ENCODE results near the gene GNPDA2. TPM values are rescaled to one million over a fixed set of nuclear protein-coding genes. Genes with fewer than 3 reads are reported as not detected.
A peak's percentile ranks its signal among the peaks of the same experiment; 100 is the strongest.
"Not testable (repeated sequence)": the region's sequence is repeated elsewhere in the genome, so short reads cannot be mapped to it uniquely, and the experiment has no call there.

The GNPDA2 gene
- total and polyA plus RNA-seq, 4 donors: 8.6 to 28.9 (median 12.1) TPM

DNA sequence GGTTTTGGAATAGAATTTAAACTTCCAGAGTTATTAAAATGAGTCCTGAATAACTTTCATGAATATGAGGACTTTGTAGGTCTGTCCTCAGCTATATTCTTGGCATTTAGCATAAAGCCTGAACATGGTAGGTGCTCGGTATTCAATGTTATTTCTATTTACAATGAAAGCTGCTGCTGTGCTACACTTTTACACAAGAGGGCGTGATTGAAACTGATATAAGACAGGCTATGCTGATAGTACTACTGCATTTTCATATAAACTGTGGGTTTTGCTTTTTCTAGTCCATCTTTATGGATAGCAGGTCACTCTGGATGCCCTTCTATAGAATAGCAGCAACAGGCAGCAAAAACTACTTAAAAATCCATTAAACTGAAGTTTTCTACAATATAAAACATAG, 12.3 kb upstream of the GNPDA2 start:
- no peak overlapping the region for H3K4me3 ChIP-seq
- H3K36me3 ChIP-seq (ENCODE audit: control insufficient read depth in 4 of 4, insufficient read depth in 4 of 4, low read length in 4 of 4): no peaks in the 10 kb centered on the region
- H3K4me1 ChIP-seq (ENCODE audit: control insufficient read depth in 5 of 5, insufficient read depth in 5 of 5, low read length in 5 of 5): no peaks in the 10 kb centered on the region
- peaks cover 0 to 6% (median 0%) of the 10 kb centered on the region in 3 donors for H3K27me3 ChIP-seq (ENCODE audit: control insufficient read depth in 3 of 3, insufficient read depth in 3 of 3, low read length in 2 of 3)
- DNase-seq: peak in 1 of 3 donors; percentile 25
- no peak for ATAC-seq (ENCODE audit: insufficient read depth, low FRiP score)
- WGBS, 2 donors: 59 to 73% methylated on average over 2 of the region's 2 CpGs
- H3K9me3 ChIP-seq (ENCODE audit: control insufficient read depth in 4 of 4, insufficient read depth in 3 of 4, low read length in 3 of 4): no peaks in the 10 kb centered on the region
- H3K27ac ChIP-seq (ENCODE audit: low read depth in 1 of 2, low read length in 1 of 2): no peak overlapping the region
- TF ChIP-seq CTCF (IDR thresholded peaks at IDR 0.05; ENCODE audit: control extremely low read depth, extremely low read depth): no peak
- H3K9ac ChIP-seq (ENCODE audit: insufficient read depth in 1 of 2, low read length in 2 of 2): no peak overlapping the region

GRCh38 chr4:44736900-44737299, 10.5 kb upstream of the GNPDA2 start:
- WGBS, 2 donors: 42 to 82% methylated on average over 2 of the region's 2 CpGs
- no peak for TF ChIP-seq CTCF (IDR thresholded peaks at IDR 0.05; ENCODE audit: control extremely low read depth, extremely low read depth)
- no peaks in the 10 kb centered on the region for H3K36me3 ChIP-seq (ENCODE audit: control insufficient read depth in 4 of 4, insufficient read depth in 4 of 4, low read length in 4 of 4)
- peaks cover 0 to 6% (median 2%) of the 10 kb centered on the region in 3 donors for H3K27me3 ChIP-seq (ENCODE audit: control insufficient read depth in 3 of 3, insufficient read depth in 3 of 3, low read length in 2 of 3)
- no peaks in the 10 kb centered on the region for H3K9me3 ChIP-seq (ENCODE audit: control insufficient read depth in 4 of 4, insufficient read depth in 3 of 4, low read length in 3 of 4)
- no peak overlapping the region for H3K9ac ChIP-seq (ENCODE audit: insufficient read depth in 1 of 2, low read length in 2 of 2)
- DNase-seq: no peak
- H3K4me1 ChIP-seq (ENCODE audit: control insufficient read depth in 5 of 5, insufficient read depth in 5 of 5, low read length in 5 of 5): no peaks in the 10 kb centered on the region
- H3K4me3 ChIP-seq: no peak overlapping the region
- ATAC-seq (ENCODE audit: insufficient read depth, low FRiP score): no peak
- H3K27ac ChIP-seq (ENCODE audit: low read depth in 1 of 2, low read length in 1 of 2): no peak overlapping the region

DNA sequence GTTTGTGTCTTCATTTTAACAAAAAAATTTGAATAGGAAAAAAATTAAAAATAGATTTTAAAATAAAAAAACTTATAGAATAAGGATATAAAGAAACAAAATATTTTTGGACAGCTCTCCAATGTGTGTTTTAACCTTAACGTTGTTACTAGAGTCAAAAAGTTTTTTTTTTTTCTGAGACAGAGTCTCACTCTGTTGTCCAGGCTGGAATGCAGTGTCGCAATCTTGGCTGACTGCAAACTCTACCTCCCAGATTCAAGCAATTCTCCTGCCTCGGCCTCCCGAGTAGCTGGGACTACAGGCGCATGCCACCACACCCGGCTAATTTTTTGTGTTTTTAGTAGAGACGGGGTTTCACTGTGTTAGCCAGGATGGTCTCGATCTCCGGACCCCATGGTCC, 2.3 kb upstream of the GNPDA2 start:
- DNase-seq; H3K4me3 ChIP-seq; H3K36me3 ChIP-seq (ENCODE audit: control insufficient read depth in 4 of 4, insufficient read depth in 4 of 4, low read length in 4 of 4); H3K27ac ChIP-seq (ENCODE audit: low read depth in 1 of 2, low read length in 1 of 2); H3K27me3 ChIP-seq (ENCODE audit: control insufficient read depth in 3 of 3, insufficient read depth in 3 of 3, low read length in 2 of 3); H3K9me3 ChIP-seq (ENCODE audit: control insufficient read depth in 4 of 4, insufficient read depth in 3 of 4, low read length in 3 of 4); ATAC-seq (ENCODE audit: insufficient read depth, low FRiP score); H3K9ac ChIP-seq (ENCODE audit: insufficient read depth in 1 of 2, low read length in 2 of 2): not testable (repeated sequence)
- 94 to 97% methylated on average over 9 of the region's 9 CpGs for WGBS, 2 donors
- peaks cover 2 to 12% (median 6%) of the 10 kb centered on the region in 5 donors for H3K4me1 ChIP-seq (ENCODE audit: control insufficient read depth in 5 of 5, insufficient read depth in 5 of 5, low read length in 5 of 5)

GRCh38 chr4:44727471-44727870, 1.1 kb upstream of the GNPDA2 start:
- DNase-seq (no peak), ATAC-seq (ENCODE audit: insufficient read depth, low FRiP score) (no peak)
- H3K9ac ChIP-seq (ENCODE audit: insufficient read depth in 1 of 2, low read length in 2 of 2): no peak overlapping the region
- H3K36me3 ChIP-seq (ENCODE audit: control insufficient read depth in 4 of 4, insufficient read depth in 4 of 4, low read length in 4 of 4): no peaks in the 10 kb centered on the region
- H3K4me3 ChIP-seq: no peak overlapping the region
- H3K27me3 ChIP-seq (ENCODE audit: control insufficient read depth in 3 of 3, insufficient read depth in 3 of 3, low read length in 2 of 3): peaks cover 0 to 4% (median 4%) of the 10 kb centered on the region in 3 donors
- peaks cover 4 to 12% (median 6%) of the 10 kb centered on the region in 5 donors for H3K4me1 ChIP-seq (ENCODE audit: control insufficient read depth in 5 of 5, insufficient read depth in 5 of 5, low read length in 5 of 5)
- no peak for TF ChIP-seq CTCF (IDR thresholded peaks at IDR 0.05; ENCODE audit: control extremely low read depth, extremely low read depth)
- no peak overlapping the region for H3K27ac ChIP-seq (ENCODE audit: low read depth in 1 of 2, low read length in 1 of 2)
- 78 to 91% methylated on average over 6 of the region's 6 CpGs for WGBS, 2 donors
- H3K9me3 ChIP-seq (ENCODE audit: control insufficient read depth in 4 of 4, insufficient read depth in 3 of 4, low read length in 3 of 4): no peaks in the 10 kb centered on the region
